H1 (cell line): ENCODE measurements around the gene FSTL4.

Experiments
- CHD2 ChIP-seq: IDR thresholded peaks from 2 replicates; pipeline ENCODE4 v1.6.1; 2012; ENCODE audit warnings: low read length, improper control_type of control experiment
- CTCF ChIP-seq, 3 experiments: IDR thresholded peaks; 1 replicate in 2 of 3; 2 replicates in 1 of 3; pipeline versions ENCODE4 v1.5.1 to v1.6.1; 2011; ENCODE audit warnings: low read length in 3 of 3, mild to moderate bottlenecking in 3 of 3, inconsistent platforms in 2 of 3, low read depth in 1 of 3, moderate library complexity in 1 of 3; ENCODE audit not compliant: insufficient read depth in 1 of 3; ENCODE audit errors: control extremely low read depth in 1 of 3
- POLR2A ChIP-seq, 2 experiments: IDR thresholded peaks; 1 replicate in 1 of 2; 2 replicates in 1 of 2; pipeline ENCODE4 v1.6.1; 2011; ENCODE audit warnings: low read depth in 2 of 2, low read length in 2 of 2, mild to moderate bottlenecking in 2 of 2; ENCODE audit errors: control extremely low read depth in 1 of 2
- YY1 ChIP-seq: IDR thresholded peaks from 2 replicates; pipeline ENCODE4 v1.6.1; 2011; ENCODE audit warnings: low read depth, mild to moderate bottlenecking, low read length

- no peak for TF ChIP-seq CHD2
- no peak for TF ChIP-seq YY1
- no peak for TF ChIP-seq POLR2A (IDR thresholded peaks at IDR 0.05; ENCODE audit: control extremely low read depth in 1 of 2, low read depth in 2 of 2, low read length in 2 of 2)
- no peak for TF ChIP-seq CTCF (IDR thresholded peaks at IDR 0.05; ENCODE audit: control extremely low read depth in 1 of 3, insufficient read depth in 1 of 3, low read depth in 1 of 3, low read length in 3 of 3)
Measured at GRCh38 chr5:133307275-133307674, 305.1 kb downstream of the FSTL4 start.
